GM18909 (cell line): ENCODE results near the gene FRMD4A.
"Not testable (repeated sequence)": the region's sequence is repeated elsewhere in the genome, so short reads cannot be mapped to it uniquely, and the experiment has no call there.

Experiments
- ATAC-seq: cut with Tn5 transposase; IDR thresholded peaks from one replicate; pipeline ENCODE4 v1.9.1; 2021; ENCODE audit warnings: mild to moderate bottlenecking; ENCODE audit not compliant: unreplicated experiment, poor library complexity

Gene FRMD4A

GRCh38 chr10:13720699-13721098 lies 610.0 kb downstream of the FRMD4A start:
- no peak for ATAC-seq

GRCh38 chr10:13719425-13719824 lies 611.3 kb downstream of the FRMD4A start:
- ATAC-seq, result no peak

GRCh38 chr10:13718820-13719219 lies 611.9 kb downstream of the FRMD4A start:
- ATAC-seq, result no peak

GRCh38 chr10:13717936-13718772 lies 612.6 kb downstream of the FRMD4A start:
- ATAC-seq, result peak; percentile 47

- ATAC-seq, result no peak
Observed at GRCh38 chr10:13717571-13717935, 613.2 kb downstream of the FRMD4A start.

GRCh38 chr10:13716081-13717071 lies 614.3 kb downstream of the FRMD4A start:
- no peak for ATAC-seq

- ATAC-seq, result not testable (repeated sequence)
Observed at GRCh38 chr10:13715596-13715995, 615.1 kb downstream of the FRMD4A start.

GRCh38 chr10:13715100-13715499 lies 615.6 kb downstream of the FRMD4A start:
- no peak for ATAC-seq

GRCh38 chr10:13712837-13713581 lies 617.7 kb downstream of the FRMD4A start:
- ATAC-seq, result peak; percentile 86

- ATAC-seq, result peak; percentile 14
Observed at GRCh38 chr10:13712476-13712836, 618.3 kb downstream of the FRMD4A start.

GRCh38 chr10:13711291-13711690 lies 619.4 kb downstream of the FRMD4A start:
- no peak for ATAC-seq

GRCh38 chr10:13709931-13710650 lies 620.6 kb downstream of the FRMD4A start:
- no peak for ATAC-seq

GRCh38 chr10:13708256-13708990 lies 622.3 kb downstream of the FRMD4A start:
- no peak for ATAC-seq

GRCh38 chr10:13707156-13707881 lies 623.4 kb downstream of the FRMD4A start:
- peak; percentile 52 for ATAC-seq

GRCh38 chr10:13706604-13707003 lies 624.1 kb downstream of the FRMD4A start:
- no peak for ATAC-seq

- ATAC-seq, result no peak
Observed at GRCh38 chr10:13706175-13706574, 624.5 kb downstream of the FRMD4A start.

GRCh38 chr10:13705526-13706174 lies 625.1 kb downstream of the FRMD4A start:
- no peak for ATAC-seq

- no peak for ATAC-seq
Observed at GRCh38 chr10:13704964-13705363, 625.8 kb downstream of the FRMD4A start.
